ENCODE data around the gene PDE10A.

The PDE10A gene

GRCh38 chr6:165298402-165298801, 364.6 kb downstream of the PDE10A start:
- no peak for DNase-seq (ENCODE audit: extremely low read depth, insufficient read length)
- H3K4me3 ChIP-seq (replicated peaks; ENCODE audit: low read depth, low read length): no peak overlapping the region
- TF ChIP-seq CTCF (IDR thresholded peaks at IDR 0.05; ENCODE audit: insufficient read depth, low read length, poor library complexity, severe bottlenecking): no peak
- H3K27me3 ChIP-seq (replicated peaks; ENCODE audit: control insufficient read depth, insufficient read depth, low read length): no peaks in the 10 kb centered on the region
- no peaks in the 10 kb centered on the region for H3K36me3 ChIP-seq (ENCODE audit: control insufficient read depth, insufficient read depth, low read length)

GRCh38 chr6:165292657-165293056, 370.4 kb downstream of the PDE10A start:
- TF ChIP-seq CTCF (IDR thresholded peaks at IDR 0.05; ENCODE audit: insufficient read depth, low read length, poor library complexity, severe bottlenecking): no peak
- DNase-seq (ENCODE audit: extremely low read depth, insufficient read length): no peak
- Histone ChIP-seq H3K36me3 (ENCODE audit: control insufficient read depth, insufficient read depth, low read length) (no peaks in the 10 kb centered on the region), H3K4me3 (replicated peaks; ENCODE audit: low read depth, low read length) (no peak overlapping the region), H3K27me3 (replicated peaks; ENCODE audit: control insufficient read depth, insufficient read depth, low read length) (no peaks in the 10 kb centered on the region)
